Osteoblast (primary cell): ENCODE data around the gene CTNNA2. TPM values are rescaled to one million over a fixed set of nuclear protein-coding genes. Genes with fewer than 3 reads are reported as not detected.

Experiments
- DNase-seq: peaks from one replicate; pipeline ENCODE4 v3.0.0; 2011; ENCODE audit warnings: low spot score, mixed read lengths; ENCODE audit not compliant: insufficient read length; ENCODE audit errors: missing footprints
- H2AFZ ChIP-seq: 2 replicates; pipeline ENCODE4 v1.6.0; 2011; ENCODE audit warnings: mild to moderate bottlenecking, low read length
- H3K27ac ChIP-seq: 2 replicates; pipeline ENCODE4 v1.5.1; 2011; ENCODE audit warnings: mild to moderate bottlenecking, low read depth, low read length, moderate library complexity
- H3K27me3 ChIP-seq: 2 replicates; pipeline ENCODE4 v1.6.0; 2012; ENCODE audit warnings: mild to moderate bottlenecking, control low read depth, inconsistent platforms, low read length, moderate library complexity; ENCODE audit not compliant: insufficient read depth
- H3K36me3 ChIP-seq: 2 replicates; pipeline ENCODE4 v1.5.1; 2011; ENCODE audit warnings: mild to moderate bottlenecking, low read length, control low read depth, moderate library complexity; ENCODE audit not compliant: insufficient read depth
- H3K4me1 ChIP-seq: 2 replicates; pipeline ENCODE4 v1.5.1; 2011; ENCODE audit warnings: mild to moderate bottlenecking, low read length, control low read depth, moderate library complexity; ENCODE audit not compliant: insufficient read depth
- H3K4me2 ChIP-seq: 2 replicates; pipeline ENCODE4 v1.6.0; 2011; ENCODE audit warnings: mild to moderate bottlenecking, low read length; ENCODE audit not compliant: insufficient read depth
- H3K4me3 ChIP-seq: fragments of 200-600 bp; sonication (generic); 3 replicates; pipeline ENCODE4 v1.5.1; 2012; ENCODE audit warnings: mild to moderate bottlenecking, low read length, inconsistent platforms; ENCODE audit not compliant: insufficient read depth
- H3K79me2 ChIP-seq: 2 replicates; pipeline ENCODE4 v1.6.0; 2012; ENCODE audit warnings: mild to moderate bottlenecking, low read length, control low read depth, inconsistent platforms; ENCODE audit not compliant: insufficient read depth
- H3K9me3 ChIP-seq: 2 replicates; pipeline ENCODE4 v1.5.1; 2011; ENCODE audit warnings: low read depth, low read length, control low read depth
- H4K20me1 ChIP-seq: 2 replicates; pipeline ENCODE4 v1.6.0; 2012; ENCODE audit warnings: mild to moderate bottlenecking, low read length, control low read depth; ENCODE audit not compliant: insufficient read depth
- CTCF ChIP-seq: IDR thresholded peaks from 2 replicates; pipeline ENCODE4 v1.5.1; 2011; ENCODE audit warnings: mild to moderate bottlenecking, low read depth, low read length, moderate library complexity; ENCODE audit errors: extremely low read depth
- total RNA-seq: library from RNA; depleted of rRNA; stranded (reverse); fragments of >200 nt; gene quantifications from 2 replicates; pipeline ENCODE4 v1.2.3, GENCODE V29; 2012

The CTNNA2 gene
- total RNA-seq, 1 donor: not detected

GRCh38 chr2:79887747-79888374 lies 375.0 kb downstream of the CTNNA2 start:
- TF ChIP-seq CTCF: peak; percentile 62
- Histone ChIP-seq H3K79me2 (no peaks in the 10 kb centered on the region), H3K9me3 (no peaks in the 10 kb centered on the region)

GRCh38 chr2:79892123-79892522 lies 379.3 kb downstream of the CTNNA2 start:
- no peak for TF ChIP-seq CTCF

More at GRCh38 chr2:79887747-79888374, 375.0 kb downstream of the CTNNA2 start:
- Histone ChIP-seq H3K4me3 (no peak overlapping the region), H3K36me3 (no peaks in the 10 kb centered on the region), H2AFZ (no peak overlapping the region), H4K20me1 (no peaks in the 10 kb centered on the region), H3K4me2 (no peak overlapping the region), H3K27me3 (no peaks in the 10 kb centered on the region), H3K27ac (no peak overlapping the region), H3K4me1 (no peaks in the 10 kb centered on the region)
- no peak for DNase-seq

GRCh38 chr2:79899196-79899595 lies 386.3 kb downstream of the CTNNA2 start:
- no peaks in the 10 kb centered on the region for H3K36me3 ChIP-seq
- no peaks in the 10 kb centered on the region for H3K27me3 ChIP-seq
- no peak overlapping the region for H3K4me3 ChIP-seq
- H3K4me2 ChIP-seq: no peak overlapping the region
- no peaks in the 10 kb centered on the region for H3K79me2 ChIP-seq
- no peaks in the 10 kb centered on the region for H3K4me1 ChIP-seq
- no peak overlapping the region for H3K27ac ChIP-seq
- no peaks in the 10 kb centered on the region for H3K9me3 ChIP-seq
- H4K20me1 ChIP-seq: no peaks in the 10 kb centered on the region
- no peak for TF ChIP-seq CTCF
- no peak overlapping the region for H2AFZ ChIP-seq
- no peak for DNase-seq

More at GRCh38 chr2:79892123-79892522, 379.3 kb downstream of the CTNNA2 start:
- H3K27ac ChIP-seq: no peak overlapping the region
- H3K27me3 ChIP-seq: no peaks in the 10 kb centered on the region
- no peak for DNase-seq
- H3K4me3 ChIP-seq: no peak overlapping the region
- H2AFZ ChIP-seq: no peak overlapping the region
- no peaks in the 10 kb centered on the region for H3K36me3 ChIP-seq
- H3K9me3 ChIP-seq: no peaks in the 10 kb centered on the region
- no peaks in the 10 kb centered on the region for H4K20me1 ChIP-seq
- H3K4me1 ChIP-seq: no peaks in the 10 kb centered on the region
- no peak overlapping the region for H3K4me2 ChIP-seq
- no peaks in the 10 kb centered on the region for H3K79me2 ChIP-seq

- H3K9me3 ChIP-seq: no peaks in the 10 kb centered on the region
- no peaks in the 10 kb centered on the region for H3K4me1 ChIP-seq
- no peak overlapping the region for H3K4me3 ChIP-seq
- H3K27ac ChIP-seq: no peak overlapping the region
- H3K4me2 ChIP-seq: no peak overlapping the region
- no peaks in the 10 kb centered on the region for H3K79me2 ChIP-seq
- H3K27me3 ChIP-seq: no peaks in the 10 kb centered on the region
- no peaks in the 10 kb centered on the region for H4K20me1 ChIP-seq
- TF ChIP-seq CTCF: no peak
- no peak overlapping the region for H2AFZ ChIP-seq
- DNase-seq: no peak
- H3K36me3 ChIP-seq: no peaks in the 10 kb centered on the region
These were observed 388.3 kb downstream of the CTNNA2 start for GRCh38 chr2:79901161-79901560.
